ENCODE results near the gene AURKAIP1.
"Not testable (repeated sequence)": the region's sequence is repeated elsewhere in the genome, so short reads cannot be mapped to it uniquely, and the experiment has no call there.

The AURKAIP1 gene

DNA sequence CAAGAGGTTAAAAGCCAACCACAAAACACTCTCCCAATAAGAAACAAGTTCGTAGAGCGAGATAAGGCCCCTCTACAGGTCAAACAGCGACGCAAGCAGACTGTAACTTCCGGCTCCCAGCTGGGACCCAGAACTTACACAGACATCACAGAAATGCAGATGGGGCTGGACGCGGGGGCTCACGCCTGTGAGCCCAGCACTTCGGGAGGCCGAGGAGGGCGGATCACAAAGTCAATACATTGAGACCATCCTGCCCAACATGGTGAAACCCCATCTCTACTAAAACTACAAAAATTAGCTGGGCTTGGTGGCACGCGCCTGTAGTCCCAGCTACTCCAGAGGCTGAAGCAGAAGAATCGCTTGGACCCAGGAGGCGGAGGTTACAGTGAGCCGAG is 13.1 kb upstream of the AURKAIP1 start:
- TF ChIP-seq, protein P1, sequence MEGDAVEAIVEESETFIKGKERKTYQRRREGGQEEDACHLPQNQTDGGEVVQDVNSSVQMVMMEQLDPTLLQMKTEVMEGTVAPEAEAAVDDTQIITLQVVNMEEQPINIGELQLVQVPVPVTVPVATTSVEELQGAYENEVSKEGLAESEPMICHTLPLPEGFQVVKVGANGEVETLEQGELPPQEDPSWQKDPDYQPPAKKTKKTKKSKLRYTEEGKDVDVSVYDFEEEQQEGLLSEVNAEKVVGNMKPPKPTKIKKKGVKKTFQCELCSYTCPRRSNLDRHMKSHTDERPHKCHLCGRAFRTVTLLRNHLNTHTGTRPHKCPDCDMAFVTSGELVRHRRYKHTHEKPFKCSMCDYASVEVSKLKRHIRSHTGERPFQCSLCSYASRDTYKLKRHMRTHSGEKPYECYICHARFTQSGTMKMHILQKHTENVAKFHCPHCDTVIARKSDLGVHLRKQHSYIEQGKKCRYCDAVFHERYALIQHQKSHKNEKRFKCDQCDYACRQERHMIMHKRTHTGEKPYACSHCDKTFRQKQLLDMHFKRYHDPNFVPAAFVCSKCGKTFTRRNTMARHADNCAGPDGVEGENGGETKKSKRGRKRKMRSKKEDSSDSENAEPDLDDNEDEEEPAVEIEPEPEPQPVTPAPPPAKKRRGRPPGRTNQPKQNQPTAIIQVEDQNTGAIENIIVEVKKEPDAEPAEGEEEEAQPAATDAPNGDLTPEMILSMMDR (conservative IDR thresholded peaks at IDR 0.05; ENCODE audit: low read depth, low read length): no peak
- H3K27me3 ChIP-seq (ENCODE audit: insufficient read depth, low read depth): no peaks in the 10 kb centered on the region
- H2AFZ ChIP-seq (ENCODE audit: low read depth): no peak overlapping the region
- H3K4me3 ChIP-seq (IDR thresholded peaks at IDR 0.05; ENCODE audit: insufficient read depth, low read depth, low read length): no peak overlapping the region
- no peaks in the 10 kb centered on the region for H3K4me1 ChIP-seq (ENCODE audit: low read depth, poor library complexity, severe bottlenecking)
- no peak overlapping the region for H3K9ac ChIP-seq
- H3K27ac ChIP-seq: no peak overlapping the region
- peaks cover 2% of the 10 kb centered on the region; the same call in 1 of the 2 replicates for H3K79me2 ChIP-seq (ENCODE audit: insufficient read depth, low read depth)
- peaks cover 54% of the 10 kb centered on the region; the same call in 1 of the 2 replicates for H3K36me3 ChIP-seq (ENCODE audit: insufficient read depth)
- no peak overlapping the region for H3K4me2 ChIP-seq
- H4K20me1 ChIP-seq (ENCODE audit: insufficient read depth): no peaks in the 10 kb centered on the region

- no peak overlapping the region for H3K4me2 ChIP-seq
- H3K79me2 ChIP-seq (ENCODE audit: insufficient read depth, low read depth): no peaks in the 10 kb centered on the region; the same call in 1 of the 2 replicates
- no peak overlapping the region for H2AFZ ChIP-seq (ENCODE audit: low read depth)
- H3K4me3 ChIP-seq (IDR thresholded peaks at IDR 0.05; ENCODE audit: insufficient read depth, low read depth, low read length): no peak overlapping the region
- H4K20me1 ChIP-seq (ENCODE audit: insufficient read depth): no peaks in the 10 kb centered on the region
- peaks cover 49% of the 10 kb centered on the region; the same call in 1 of the 2 replicates for H3K36me3 ChIP-seq (ENCODE audit: insufficient read depth)
- no peaks in the 10 kb centered on the region for H3K27me3 ChIP-seq (ENCODE audit: insufficient read depth, low read depth)
- H3K4me1 ChIP-seq (ENCODE audit: low read depth, poor library complexity, severe bottlenecking): no peaks in the 10 kb centered on the region
- TF ChIP-seq, protein P1 (conservative IDR thresholded peaks at IDR 0.05; ENCODE audit: low read depth, low read length): no peak
- no peak overlapping the region for H3K9ac ChIP-seq
- no peak overlapping the region for H3K27ac ChIP-seq
These were observed 12.4 kb upstream of the AURKAIP1 start for GRCh38 chr1:1387098-1388077.

- no peak overlapping the region for H2AFZ ChIP-seq (ENCODE audit: low read depth)
- no peak overlapping the region for H3K4me2 ChIP-seq
- H3K27me3 ChIP-seq (ENCODE audit: insufficient read depth, low read depth): no peaks in the 10 kb centered on the region
- TF ChIP-seq, protein P1 (conservative IDR thresholded peaks at IDR 0.05; ENCODE audit: low read depth, low read length): no peak
- H3K79me2 ChIP-seq (ENCODE audit: insufficient read depth, low read depth): no peaks in the 10 kb centered on the region
- no peak overlapping the region for H3K9ac ChIP-seq
- H3K27ac ChIP-seq: no peak overlapping the region
- H3K4me1 ChIP-seq (ENCODE audit: low read depth, poor library complexity, severe bottlenecking): no peaks in the 10 kb centered on the region
- H3K36me3 ChIP-seq (ENCODE audit: insufficient read depth): peaks cover 37% of the 10 kb centered on the region; the same call in 1 of the 2 replicates
- no peak overlapping the region for H3K4me3 ChIP-seq (IDR thresholded peaks at IDR 0.05; ENCODE audit: insufficient read depth, low read depth, low read length)
- H4K20me1 ChIP-seq (ENCODE audit: insufficient read depth): no peaks in the 10 kb centered on the region
These were observed 10.9 kb upstream of the AURKAIP1 start for GRCh38 chr1:1385931-1386330.

DNA sequence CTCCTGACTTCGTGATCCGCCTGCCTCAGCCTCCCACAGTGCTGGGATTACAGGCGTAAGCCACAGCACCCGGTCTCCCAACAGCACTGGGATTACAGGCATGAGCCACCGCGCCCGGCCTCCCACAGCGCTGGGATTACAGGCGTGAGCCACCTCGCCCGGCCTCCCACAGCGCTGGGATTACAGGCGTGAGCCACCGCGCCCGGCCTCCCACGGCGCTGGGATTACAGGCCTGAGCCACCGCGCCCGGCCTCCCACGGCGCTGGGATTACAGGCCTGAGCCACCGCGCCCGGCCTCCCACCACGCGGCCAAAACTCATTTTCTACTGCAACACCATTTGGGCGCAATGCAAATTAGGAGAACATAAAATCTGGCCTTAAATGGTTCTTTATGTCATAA is 10.3 kb upstream of the AURKAIP1 start:
- not testable (repeated sequence) for H3K9ac ChIP-seq; H2AFZ ChIP-seq (ENCODE audit: low read depth); H3K27ac ChIP-seq; H3K4me3 ChIP-seq (IDR thresholded peaks at IDR 0.05; ENCODE audit: insufficient read depth, low read depth, low read length); H3K79me2 ChIP-seq (ENCODE audit: insufficient read depth, low read depth); H4K20me1 ChIP-seq (ENCODE audit: insufficient read depth); H3K4me2 ChIP-seq; H3K27me3 ChIP-seq (ENCODE audit: insufficient read depth, low read depth); H3K4me1 ChIP-seq (ENCODE audit: low read depth, poor library complexity, severe bottlenecking)
- peaks cover 33% of the 10 kb centered on the region; the same call in 1 of the 2 replicates for H3K36me3 ChIP-seq (ENCODE audit: insufficient read depth)

- Histone ChIP-seq H3K27me3 (ENCODE audit: insufficient read depth, low read depth) (no peaks in the 10 kb centered on the region), H3K79me2 (ENCODE audit: insufficient read depth, low read depth) (no peaks in the 10 kb centered on the region), H3K4me1 (ENCODE audit: low read depth, poor library complexity, severe bottlenecking) (no peaks in the 10 kb centered on the region), H2AFZ (ENCODE audit: low read depth) (no peak overlapping the region), H3K4me3 (IDR thresholded peaks at IDR 0.05; ENCODE audit: insufficient read depth, low read depth, low read length) (no peak overlapping the region), H3K27ac (no peak overlapping the region), H3K4me2 (no peak overlapping the region), H4K20me1 (ENCODE audit: insufficient read depth) (no peaks in the 10 kb centered on the region), H3K36me3 (ENCODE audit: insufficient read depth) (no peaks in the 10 kb centered on the region; the same call in 1 of the 2 replicates), H3K9ac (no peak overlapping the region)
- TF ChIP-seq, protein P1 (conservative IDR thresholded peaks at IDR 0.05; ENCODE audit: low read depth, low read length): no peak
These were observed 6.3 kb upstream of the AURKAIP1 start for GRCh38 chr1:1381294-1381693.

All from KMS-11 (cell line).